ENCODE results near the gene CYP19A1. TPM values are rescaled to one million over a fixed set of nuclear protein-coding genes. Genes with fewer than 3 reads are reported as not detected.

CYP19A1 gene
- total RNA-seq, 1 donor from 2014 or later, result not detected

GRCh38 chr15:51375966-51376640 is 37.7 kb upstream of the CYP19A1 start:
- Mint-ChIP-seq H3K36me3 (ENCODE audit: low read depth) (no peaks in the 10 kb centered on the region), H3K9me3 (ENCODE audit: low read depth) (no peaks in the 10 kb centered on the region), H3K27me3 (ENCODE audit: low read depth) (no peaks in the 10 kb centered on the region), H3K27ac (ENCODE audit: unreplicated experiment) (no peak overlapping the region), H3K4me3 (ENCODE audit: unreplicated experiment) (no peak overlapping the region), H3K4me1 (ENCODE audit: low read depth) (peaks cover 2% of the 10 kb centered on the region)
- TF ChIP-seq, protein P1, sequence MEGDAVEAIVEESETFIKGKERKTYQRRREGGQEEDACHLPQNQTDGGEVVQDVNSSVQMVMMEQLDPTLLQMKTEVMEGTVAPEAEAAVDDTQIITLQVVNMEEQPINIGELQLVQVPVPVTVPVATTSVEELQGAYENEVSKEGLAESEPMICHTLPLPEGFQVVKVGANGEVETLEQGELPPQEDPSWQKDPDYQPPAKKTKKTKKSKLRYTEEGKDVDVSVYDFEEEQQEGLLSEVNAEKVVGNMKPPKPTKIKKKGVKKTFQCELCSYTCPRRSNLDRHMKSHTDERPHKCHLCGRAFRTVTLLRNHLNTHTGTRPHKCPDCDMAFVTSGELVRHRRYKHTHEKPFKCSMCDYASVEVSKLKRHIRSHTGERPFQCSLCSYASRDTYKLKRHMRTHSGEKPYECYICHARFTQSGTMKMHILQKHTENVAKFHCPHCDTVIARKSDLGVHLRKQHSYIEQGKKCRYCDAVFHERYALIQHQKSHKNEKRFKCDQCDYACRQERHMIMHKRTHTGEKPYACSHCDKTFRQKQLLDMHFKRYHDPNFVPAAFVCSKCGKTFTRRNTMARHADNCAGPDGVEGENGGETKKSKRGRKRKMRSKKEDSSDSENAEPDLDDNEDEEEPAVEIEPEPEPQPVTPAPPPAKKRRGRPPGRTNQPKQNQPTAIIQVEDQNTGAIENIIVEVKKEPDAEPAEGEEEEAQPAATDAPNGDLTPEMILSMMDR (IDR thresholded peaks at IDR 0.05), result no peak
- DNase-seq (ENCODE audit: low spot score), result no peak

DNA sequence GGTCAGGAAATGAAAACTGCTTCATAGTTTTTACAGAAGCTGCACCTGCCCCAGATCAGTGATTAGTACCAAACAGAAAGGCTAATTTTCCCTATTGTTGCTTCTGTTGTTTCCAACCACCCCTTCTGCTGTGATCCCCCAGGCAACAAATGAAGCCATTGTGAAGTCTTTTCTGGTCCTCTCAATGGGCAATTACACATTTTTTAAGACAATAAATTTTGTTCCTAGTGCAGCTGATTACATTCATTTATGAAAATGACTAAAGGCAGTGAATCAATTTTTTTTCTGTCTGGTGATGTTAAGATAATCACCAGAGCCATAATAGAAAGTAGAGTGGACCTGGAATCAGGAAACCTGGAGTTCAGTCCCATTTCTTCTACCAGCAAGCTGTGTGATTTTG is 35.7 kb upstream of the CYP19A1 start:
- Mint-ChIP-seq H3K36me3 (ENCODE audit: low read depth) (no peaks in the 10 kb centered on the region), H3K9me3 (ENCODE audit: low read depth) (no peaks in the 10 kb centered on the region), H3K27ac (ENCODE audit: unreplicated experiment) (no peak overlapping the region), H3K4me3 (ENCODE audit: unreplicated experiment) (no peak overlapping the region), H3K4me1 (ENCODE audit: low read depth) (peaks cover 3% of the 10 kb centered on the region), H3K27me3 (ENCODE audit: low read depth) (no peaks in the 10 kb centered on the region)
- no peak for DNase-seq (ENCODE audit: low spot score)
- TF ChIP-seq, protein P1 (IDR thresholded peaks at IDR 0.05), result no peak

GRCh38 chr15:51371266-51371665 is 32.9 kb upstream of the CYP19A1 start:
- H3K4me3 Mint-ChIP-seq (ENCODE audit: unreplicated experiment), result no peak overlapping the region
- no peaks in the 10 kb centered on the region for H3K9me3 Mint-ChIP-seq (ENCODE audit: low read depth)
- no peak overlapping the region for H3K27ac Mint-ChIP-seq (ENCODE audit: unreplicated experiment)
- no peak for DNase-seq (ENCODE audit: low spot score)
- no peaks in the 10 kb centered on the region for H3K36me3 Mint-ChIP-seq (ENCODE audit: low read depth)
- H3K27me3 Mint-ChIP-seq (ENCODE audit: low read depth), result no peaks in the 10 kb centered on the region
- TF ChIP-seq, protein P1 (IDR thresholded peaks at IDR 0.05), result no peak
- peaks cover 15% of the 10 kb centered on the region for H3K4me1 Mint-ChIP-seq (ENCODE audit: low read depth)

DNA sequence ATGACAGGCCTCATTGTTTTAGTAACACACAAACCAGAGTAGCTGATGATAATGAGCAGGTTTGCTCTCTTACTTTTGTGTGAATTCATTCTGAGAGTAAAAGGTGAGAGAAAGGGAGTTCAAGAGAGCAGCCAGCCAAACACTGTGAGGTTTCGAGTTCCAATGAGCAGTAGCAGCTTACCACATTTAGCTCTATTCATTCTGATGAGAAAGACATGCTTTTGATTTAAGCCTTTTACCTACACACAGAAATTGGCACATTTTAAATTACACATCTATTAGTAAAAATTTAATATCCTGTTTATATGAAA is 31.0 kb upstream of the CYP19A1 start:
- H3K4me3 Mint-ChIP-seq (ENCODE audit: unreplicated experiment), result no peak overlapping the region
- peaks cover 15% of the 10 kb centered on the region for H3K4me1 Mint-ChIP-seq (ENCODE audit: low read depth)
- peaks cover 5% of the 10 kb centered on the region for H3K27me3 Mint-ChIP-seq (ENCODE audit: low read depth)
- TF ChIP-seq, protein P1 (IDR thresholded peaks at IDR 0.05), result no peak
- no peaks in the 10 kb centered on the region for H3K9me3 Mint-ChIP-seq (ENCODE audit: low read depth)
- no peak for DNase-seq (ENCODE audit: low spot score)
- no peak overlapping the region for H3K27ac Mint-ChIP-seq (ENCODE audit: unreplicated experiment)
- H3K36me3 Mint-ChIP-seq (ENCODE audit: low read depth), result no peaks in the 10 kb centered on the region

DNA sequence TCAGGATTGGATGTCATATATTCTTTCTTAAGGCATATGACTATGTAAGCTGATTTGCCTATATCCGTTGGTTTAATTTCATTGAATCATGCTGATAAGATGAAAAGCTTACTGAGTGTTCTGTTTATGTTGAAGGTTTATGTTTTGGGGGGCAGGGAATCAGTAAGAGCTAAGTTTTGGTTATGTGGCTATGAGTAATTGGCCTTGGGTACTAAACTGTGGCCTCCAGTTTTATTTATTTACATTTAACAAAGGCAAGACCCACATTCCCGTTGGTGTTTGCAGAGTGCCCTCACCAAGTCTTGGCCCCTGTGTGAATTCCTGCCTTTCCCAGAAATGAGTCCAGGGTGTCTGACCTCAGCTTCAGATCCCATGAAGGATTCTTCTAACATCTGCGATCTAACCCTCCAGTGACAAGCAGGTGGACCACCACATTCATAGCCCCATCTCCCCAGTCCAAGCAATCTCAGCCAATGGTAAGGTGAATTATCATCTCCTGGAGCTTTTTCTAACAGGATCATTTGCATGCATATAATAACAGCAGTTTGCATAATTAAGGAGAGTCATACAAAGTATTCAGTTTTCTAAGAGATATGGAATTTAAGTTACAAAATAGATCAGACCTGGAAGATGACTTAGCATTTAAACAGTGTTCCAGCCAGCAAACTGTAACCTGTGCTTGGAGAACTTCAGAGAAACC is 30.5 kb upstream of the CYP19A1 start:
- DNase-seq (ENCODE audit: low spot score), result no peak
- no peaks in the 10 kb centered on the region for H3K36me3 Mint-ChIP-seq (ENCODE audit: low read depth)
- no peaks in the 10 kb centered on the region for H3K9me3 Mint-ChIP-seq (ENCODE audit: low read depth)
- peaks cover 15% of the 10 kb centered on the region for H3K4me1 Mint-ChIP-seq (ENCODE audit: low read depth)
- no peak overlapping the region for H3K27ac Mint-ChIP-seq (ENCODE audit: unreplicated experiment)
- no peak overlapping the region for H3K4me3 Mint-ChIP-seq (ENCODE audit: unreplicated experiment)
- H3K27me3 Mint-ChIP-seq (ENCODE audit: low read depth), result peaks cover 5% of the 10 kb centered on the region
- TF ChIP-seq, protein P1 (IDR thresholded peaks at IDR 0.05), result no peak

Data from chondrocyte (in vitro differentiated cells).